SU-DHL-6 (cell line): ENCODE results near the gene DDX17.

Experiments
- EZH2phosphoT487 ChIP-seq: fragments of 200-600 bp; sonication (generic), shearing (Covaris generic); conservative IDR thresholded peaks from 2 replicates; pipeline ENCODE4 v1.6.1; 2018; ENCODE audit warnings: mild to moderate bottlenecking, antibody characterized with exemption, low read length, moderate library complexity, mixed read lengths
- TF ChIP-seq, protein P1 (sequence below): fragments of 200-600 bp; sonication (generic); IDR thresholded peaks from one replicate; pipeline ENCODE4 v1.5.1; 2017; ENCODE audit warnings: antibody characterized with exemption, mild to moderate bottlenecking, low read length, moderate library complexity; ENCODE audit not compliant: insufficient read depth, poor library complexity, severe bottlenecking

GRCh38 chr22:38482662-38483308, 23.3 kb downstream of the DDX17 start:
- TF ChIP-seq, protein P1, sequence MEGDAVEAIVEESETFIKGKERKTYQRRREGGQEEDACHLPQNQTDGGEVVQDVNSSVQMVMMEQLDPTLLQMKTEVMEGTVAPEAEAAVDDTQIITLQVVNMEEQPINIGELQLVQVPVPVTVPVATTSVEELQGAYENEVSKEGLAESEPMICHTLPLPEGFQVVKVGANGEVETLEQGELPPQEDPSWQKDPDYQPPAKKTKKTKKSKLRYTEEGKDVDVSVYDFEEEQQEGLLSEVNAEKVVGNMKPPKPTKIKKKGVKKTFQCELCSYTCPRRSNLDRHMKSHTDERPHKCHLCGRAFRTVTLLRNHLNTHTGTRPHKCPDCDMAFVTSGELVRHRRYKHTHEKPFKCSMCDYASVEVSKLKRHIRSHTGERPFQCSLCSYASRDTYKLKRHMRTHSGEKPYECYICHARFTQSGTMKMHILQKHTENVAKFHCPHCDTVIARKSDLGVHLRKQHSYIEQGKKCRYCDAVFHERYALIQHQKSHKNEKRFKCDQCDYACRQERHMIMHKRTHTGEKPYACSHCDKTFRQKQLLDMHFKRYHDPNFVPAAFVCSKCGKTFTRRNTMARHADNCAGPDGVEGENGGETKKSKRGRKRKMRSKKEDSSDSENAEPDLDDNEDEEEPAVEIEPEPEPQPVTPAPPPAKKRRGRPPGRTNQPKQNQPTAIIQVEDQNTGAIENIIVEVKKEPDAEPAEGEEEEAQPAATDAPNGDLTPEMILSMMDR = no peak
- no peak for TF ChIP-seq EZH2phosphoT487
